Measurements from ENCODE around the gene ACVR1C.

Gene ACVR1C

DNA sequence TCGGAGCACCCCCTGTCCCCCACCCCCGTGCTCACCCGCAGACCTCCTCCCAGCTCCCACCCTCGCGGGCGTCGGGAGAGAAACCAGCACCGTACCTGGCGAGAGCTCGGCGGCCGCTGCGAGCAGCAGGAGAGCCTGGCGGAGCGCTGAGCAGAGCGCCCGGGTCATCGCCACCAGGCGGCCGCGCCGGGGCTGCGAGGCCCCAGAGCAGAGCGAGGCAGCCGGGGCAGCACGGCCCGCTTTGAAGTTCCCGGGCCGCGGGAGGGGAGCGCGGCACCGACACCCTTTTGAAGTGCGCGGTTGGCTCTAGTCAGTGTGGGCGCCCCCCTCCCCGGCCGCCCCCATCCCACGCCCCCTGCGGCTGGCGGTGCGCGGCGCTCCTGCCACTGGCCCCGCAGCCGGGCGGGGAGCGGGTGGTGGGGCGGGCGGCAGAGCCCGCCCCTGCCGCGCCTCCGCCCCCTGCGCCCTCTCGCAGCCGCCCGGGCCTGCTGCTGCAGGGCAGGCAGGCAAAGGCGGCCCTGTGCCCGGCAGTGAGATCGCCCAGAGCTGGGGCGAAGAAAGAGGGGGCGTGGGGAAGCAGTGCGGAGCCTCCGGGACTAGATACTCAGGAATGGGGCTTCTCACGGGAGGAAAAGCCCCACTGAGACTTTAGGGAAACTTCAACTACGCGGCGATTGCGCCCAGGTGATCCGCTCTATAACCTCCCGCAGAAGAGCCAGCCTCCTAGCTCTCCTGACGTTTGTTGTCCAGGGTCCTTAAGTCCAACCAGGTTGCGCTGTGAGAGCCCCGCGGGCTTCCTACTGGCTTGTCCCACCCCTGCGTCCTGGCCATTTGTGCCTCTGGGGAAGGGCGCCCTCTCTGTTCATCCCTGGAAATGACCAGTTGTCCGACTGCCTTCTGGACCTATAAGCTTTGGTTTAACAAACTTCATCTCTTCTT is at the start of gene ACVR1C:
ACVR1C (minus strand) TSS at position 388 of the 939 bp plus-strand sequence; CDS start at position 168, 220 bp downstream.
- DNase-seq, result peak; percentile 76

DNA sequence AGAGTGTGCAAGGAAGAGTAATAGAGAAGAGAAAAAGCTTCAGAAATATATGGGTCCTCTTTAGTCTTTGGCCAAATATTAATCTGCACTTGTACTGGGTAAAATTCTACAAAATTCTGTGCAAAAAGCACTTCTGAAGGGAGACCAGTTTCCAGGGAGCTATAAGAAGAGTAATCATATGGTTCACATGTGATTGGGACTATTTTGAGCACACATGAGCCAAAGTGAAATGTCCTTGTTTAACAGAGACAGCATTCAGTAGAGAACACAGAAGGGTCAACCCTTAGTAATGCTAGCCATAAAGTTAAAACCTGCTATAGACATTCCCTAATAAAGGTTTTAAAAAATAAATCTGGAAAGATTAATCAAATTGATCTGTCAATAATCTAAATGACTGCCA is 49.3 kb upstream of the ACVR1C start:
- DNase-seq, result no peak

DNA sequence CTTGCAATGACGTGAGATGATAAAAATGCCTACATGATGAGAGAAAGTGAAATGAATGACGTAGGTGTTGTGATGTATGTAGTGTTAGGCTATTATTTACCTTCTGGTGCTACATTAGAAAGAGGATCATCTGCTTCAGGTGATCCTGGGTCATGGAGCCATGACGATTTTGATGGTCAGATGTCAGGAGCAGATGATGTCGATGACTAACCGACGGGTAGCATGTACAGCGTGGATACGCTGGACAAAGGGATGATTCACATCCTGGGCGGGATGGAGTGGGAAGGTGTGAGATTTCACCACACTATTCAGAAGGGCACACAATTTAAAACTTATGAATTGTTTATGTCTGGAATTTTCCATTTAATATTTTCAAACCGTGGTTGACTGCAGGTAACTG is 43.5 kb upstream of the ACVR1C start:
- DNase-seq, result no peak

DNA sequence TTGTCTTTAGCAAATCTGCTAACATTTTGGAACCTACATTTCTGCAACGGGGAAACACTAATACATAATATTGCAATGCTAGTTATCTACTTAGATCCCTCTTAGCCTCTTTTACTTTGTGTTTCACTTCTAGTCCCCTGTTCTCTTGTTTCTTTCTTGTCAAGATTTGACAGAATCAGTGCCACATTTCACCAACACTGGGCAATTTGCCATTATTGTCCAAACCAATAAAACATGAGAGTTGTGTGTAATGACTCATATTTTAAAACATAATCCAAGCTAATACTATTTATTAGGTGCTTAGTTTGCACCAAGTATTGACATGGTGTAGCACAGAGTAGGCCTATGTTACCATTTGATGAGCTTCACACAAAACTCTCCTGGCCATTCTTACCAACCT is 33.7 kb upstream of the ACVR1C start:
- no peak for DNase-seq

DNA sequence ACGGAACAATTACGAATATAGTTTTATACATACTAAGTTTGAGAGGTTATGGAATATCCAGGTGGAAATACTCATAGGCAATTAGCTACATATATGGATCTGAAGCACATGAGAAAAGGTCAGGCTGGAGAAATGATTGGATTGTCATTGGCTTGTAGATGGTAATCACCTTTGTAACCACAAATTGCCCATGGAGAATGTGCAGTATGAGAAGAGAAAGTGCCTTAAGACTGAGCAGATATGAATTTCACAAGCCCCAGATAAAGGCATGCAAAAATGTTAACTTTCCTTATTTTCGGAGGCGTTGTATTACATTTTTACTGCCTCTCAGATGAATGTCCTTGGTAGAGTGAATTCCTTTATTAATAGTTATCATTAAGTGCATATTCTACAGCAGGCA is 33.1 kb upstream of the ACVR1C start:
- no peak for DNase-seq

DNA sequence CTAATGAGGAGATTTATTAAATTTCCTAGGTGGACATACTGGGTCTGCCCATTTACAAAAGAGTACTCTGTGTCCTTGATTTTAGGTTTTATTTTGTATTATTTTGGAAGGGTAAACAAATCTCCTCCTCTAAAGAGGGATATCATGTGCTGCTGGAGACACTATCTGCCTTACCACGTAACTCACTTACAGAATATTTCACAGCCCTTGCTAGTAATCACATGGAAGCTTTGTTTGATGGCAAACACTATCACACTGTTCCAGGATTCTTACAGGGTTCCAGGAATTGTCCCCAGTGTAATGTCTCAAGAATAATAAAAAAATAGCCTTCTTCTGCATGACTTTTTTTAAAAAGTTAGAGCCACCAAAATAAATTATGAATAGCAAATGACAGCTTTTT is 29.2 kb upstream of the ACVR1C start:
- DNase-seq, result no peak

DNA sequence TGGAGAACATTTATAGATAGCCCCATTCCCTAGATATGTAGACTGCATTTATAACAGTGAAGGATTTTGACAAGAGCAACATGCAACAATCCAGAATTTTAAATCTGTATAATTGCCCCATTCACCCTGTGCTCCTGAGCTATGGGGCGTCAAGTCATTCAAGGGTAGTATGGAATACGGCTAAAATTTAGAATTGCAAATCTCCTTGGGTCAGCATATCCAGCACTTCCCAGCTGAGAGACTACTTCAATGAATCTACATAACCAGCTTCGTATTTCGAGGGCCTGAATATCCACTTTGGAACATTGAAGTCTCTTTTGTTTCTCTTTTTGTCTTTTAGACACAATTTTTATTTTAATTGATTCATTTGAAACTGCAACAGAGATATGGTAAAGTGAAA is 28.4 kb upstream of the ACVR1C start:
- DNase-seq, result no peak

DNA sequence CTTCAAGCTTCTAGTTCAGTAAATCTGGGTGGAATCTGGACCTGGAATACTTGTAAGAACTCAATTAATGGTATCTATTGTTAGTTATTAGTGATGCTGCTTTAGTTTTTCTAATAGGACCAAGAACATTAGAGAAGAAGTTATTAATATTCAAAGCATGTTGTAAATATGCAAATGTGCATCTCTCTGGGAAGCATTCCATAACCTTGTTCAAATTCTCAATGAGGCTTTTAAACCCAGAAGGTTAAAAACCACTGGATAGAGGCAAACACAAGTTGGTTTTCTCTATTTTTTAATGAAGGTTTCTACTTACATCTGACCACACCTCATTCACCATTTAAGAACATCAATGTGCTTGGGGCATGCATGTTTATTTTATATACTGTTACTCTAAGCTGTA is 16.1 kb upstream of the ACVR1C start:
- no peak for DNase-seq

DNA sequence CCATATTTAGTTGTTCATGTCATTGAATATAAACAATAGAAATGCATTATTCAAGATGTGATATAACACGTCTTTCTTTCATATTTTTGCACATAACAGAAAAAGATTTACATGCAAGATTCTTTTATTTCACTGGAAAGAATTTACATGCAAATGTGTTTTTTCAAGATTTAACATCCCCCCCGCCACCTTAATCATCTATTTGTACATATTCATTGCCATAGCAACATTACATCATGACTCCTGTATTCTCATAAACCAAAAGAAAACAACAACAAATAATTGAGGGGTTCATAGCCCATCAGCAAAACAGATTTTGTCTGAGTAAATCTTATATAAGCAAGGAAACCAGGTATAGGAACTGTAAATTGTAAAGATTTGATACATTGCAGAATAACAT is 3.2 kb upstream of the ACVR1C start:
- no peak for DNase-seq

DNA sequence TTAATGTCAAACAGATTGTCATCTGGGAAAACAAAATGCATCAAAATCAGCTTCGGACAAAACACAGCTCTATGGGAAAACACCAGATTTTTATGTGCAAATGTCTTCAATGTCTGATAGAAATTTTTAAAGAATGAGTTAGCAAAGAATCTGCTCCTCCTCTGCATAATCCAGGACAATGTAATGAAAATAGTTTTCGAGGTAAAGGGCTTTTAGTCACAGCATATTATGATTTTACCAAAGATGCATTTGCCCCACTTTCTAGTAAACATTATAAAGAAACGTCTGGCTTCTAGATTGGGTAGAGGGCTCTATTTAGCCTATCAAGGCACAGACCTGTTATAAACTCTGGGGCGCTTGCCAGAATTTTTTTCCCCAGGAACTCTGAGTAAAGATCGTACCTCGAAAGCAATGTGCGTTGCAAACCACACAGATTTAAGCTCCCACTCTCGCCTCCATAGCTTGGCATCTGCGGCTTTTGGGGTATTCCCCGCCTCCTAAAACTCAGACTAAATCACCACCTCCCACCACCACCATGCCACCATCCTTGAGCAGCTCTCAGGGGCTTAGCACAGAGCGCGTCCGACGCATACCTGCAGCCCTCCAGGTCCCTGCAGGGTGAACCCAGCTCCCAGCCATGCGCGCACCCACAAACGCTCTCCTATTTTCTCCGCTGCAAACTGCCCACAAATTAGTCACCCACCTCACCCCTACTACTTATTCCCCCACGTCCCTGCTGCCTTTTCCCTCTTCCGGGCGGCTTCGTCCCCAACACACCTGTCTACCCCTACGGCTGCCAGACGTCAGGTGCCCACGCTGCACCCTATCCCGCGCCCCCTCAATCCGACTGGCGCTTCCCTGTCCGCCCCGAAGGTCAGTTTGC is 829 bp downstream of the ACVR1C start:
- DNase-seq, result no peak

DNA sequence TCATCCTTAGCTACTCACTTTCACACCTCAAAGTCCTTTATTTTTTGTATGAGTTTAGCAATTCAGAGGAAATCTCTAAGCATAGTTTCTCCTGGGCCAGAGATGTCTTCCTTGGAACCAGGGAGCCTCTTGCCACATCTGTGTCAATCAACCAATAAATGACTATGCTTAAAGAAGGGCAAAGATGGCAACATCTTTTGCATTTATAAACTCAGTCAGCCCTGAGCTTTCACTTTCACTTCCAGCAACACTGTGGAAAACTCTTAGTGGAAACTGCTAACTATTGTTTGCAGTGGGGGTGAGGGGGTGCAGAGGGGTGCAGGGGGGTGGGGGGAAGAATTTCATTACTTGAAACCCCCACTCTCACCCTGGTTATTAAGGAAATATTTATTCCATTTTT is 3.4 kb downstream of the ACVR1C start:
- no peak for DNase-seq

DNA sequence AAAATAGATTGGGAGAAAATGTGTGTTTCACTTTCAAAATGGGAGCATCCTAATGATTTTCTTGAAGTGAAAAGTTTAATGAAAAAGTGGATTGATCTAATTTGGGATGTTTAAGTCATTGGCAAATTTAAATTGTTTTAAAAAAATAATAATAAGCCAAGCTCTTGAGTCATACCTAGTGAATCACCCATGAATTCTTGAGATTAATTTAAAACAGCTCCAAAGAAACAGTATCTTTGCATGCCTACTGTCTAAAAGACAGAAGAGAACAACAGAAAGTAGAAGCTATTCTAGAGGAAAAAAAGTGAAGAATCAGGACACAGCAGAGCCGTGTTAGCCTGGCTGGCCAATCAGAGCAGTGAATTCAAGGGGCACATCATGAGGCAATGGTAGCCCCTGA is 7.7 kb downstream of the ACVR1C start:
- DNase-seq, result no peak

DNA sequence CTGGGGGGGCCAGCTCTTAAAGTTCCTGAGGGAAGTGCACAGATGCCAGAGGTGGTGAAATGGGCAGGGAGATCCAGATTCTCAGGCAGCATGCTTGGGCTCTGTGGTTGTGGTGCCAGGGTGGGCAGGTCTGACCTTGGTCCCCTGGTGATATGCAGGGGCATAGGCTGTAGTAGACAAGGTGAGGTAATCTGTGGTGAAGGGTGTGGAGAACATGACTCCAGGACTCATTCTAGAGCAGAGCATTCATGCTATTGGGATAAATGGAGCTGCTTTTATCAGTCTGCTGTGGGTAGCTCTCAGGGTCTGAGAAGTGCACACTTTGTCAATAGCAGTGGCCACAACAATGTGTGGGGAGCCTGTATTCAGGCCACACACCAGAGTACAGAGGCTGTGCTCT is 16.9 kb downstream of the ACVR1C start:
- no peak for DNase-seq

DNA sequence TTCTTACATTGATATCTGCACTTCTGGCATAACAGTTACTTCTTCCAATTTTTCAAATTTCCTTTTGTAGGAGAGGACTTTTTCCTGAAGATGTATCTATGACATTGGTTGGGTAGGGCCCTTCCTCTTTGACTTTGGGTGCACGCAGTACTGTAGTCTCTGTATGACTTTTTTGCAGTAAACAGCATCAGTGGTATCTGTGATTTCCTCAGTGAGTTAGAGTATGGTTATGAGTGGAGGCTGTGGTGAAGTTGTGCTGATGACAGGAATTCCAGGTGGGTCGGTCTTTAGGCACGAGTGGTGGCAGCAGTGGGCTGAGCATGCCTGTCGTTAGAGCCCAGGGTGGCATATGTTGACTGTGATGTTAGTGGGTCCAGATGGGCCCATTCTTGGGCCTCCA is 17.6 kb downstream of the ACVR1C start:
- DNase-seq, result no peak

DNA sequence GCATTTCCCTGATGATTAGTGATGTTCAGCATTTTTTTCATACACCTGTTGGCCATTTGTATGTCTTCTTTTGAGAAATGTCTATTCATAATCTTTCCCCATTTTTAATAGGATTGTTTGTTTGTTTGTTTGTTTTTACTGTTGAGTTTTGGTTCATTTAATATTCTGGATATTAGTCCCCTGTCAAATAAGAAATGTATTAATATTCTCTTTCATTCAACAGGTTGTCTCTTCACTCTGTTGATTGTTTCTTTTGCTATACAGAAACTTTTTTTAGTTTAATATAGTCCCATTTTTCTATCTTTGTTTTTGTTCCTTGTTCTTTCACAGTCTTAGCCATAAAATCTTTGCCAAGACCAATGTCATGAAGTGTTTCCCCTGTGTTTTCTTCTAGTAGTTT is 22.1 kb downstream of the ACVR1C start:
- no peak for DNase-seq

DNA sequence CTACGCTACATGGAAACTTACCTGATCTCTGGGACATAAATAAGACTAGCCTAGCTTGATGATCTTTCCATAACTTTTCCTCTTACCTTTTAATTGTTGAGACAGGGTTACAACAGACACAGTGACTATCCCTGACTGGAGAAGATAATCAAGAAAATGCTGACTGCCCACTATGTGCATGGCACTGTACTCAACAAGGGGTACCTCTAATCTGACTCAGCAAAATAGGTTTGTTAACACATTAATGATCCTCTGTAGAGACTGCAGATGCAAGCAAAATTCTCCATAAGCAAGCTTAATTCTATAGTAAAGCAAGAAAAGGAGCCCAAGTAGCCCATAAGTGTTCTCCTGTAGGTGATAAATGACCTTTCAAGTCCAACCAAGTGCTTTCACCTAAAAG is 25.5 kb downstream of the ACVR1C start:
- DNase-seq, result no peak

DNA sequence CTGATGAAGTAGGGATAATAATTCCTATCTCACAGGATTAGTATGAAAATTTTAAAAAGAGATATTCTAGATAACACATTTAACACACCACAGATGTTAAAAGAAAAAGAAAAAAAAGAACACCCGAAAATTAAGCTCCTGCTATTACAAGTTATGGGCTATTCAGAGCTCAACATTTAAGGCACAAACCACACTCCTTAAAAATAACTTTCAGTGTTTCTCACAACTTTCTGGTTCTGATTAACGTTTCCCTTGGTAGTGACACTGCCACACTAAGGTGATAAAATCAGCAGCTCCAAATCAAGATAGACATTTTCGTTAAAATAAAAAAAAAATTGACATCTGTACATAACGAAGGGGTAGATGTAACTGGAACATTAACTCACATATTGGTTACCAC is 26.9 kb downstream of the ACVR1C start:
- DNase-seq, result no peak

DNA sequence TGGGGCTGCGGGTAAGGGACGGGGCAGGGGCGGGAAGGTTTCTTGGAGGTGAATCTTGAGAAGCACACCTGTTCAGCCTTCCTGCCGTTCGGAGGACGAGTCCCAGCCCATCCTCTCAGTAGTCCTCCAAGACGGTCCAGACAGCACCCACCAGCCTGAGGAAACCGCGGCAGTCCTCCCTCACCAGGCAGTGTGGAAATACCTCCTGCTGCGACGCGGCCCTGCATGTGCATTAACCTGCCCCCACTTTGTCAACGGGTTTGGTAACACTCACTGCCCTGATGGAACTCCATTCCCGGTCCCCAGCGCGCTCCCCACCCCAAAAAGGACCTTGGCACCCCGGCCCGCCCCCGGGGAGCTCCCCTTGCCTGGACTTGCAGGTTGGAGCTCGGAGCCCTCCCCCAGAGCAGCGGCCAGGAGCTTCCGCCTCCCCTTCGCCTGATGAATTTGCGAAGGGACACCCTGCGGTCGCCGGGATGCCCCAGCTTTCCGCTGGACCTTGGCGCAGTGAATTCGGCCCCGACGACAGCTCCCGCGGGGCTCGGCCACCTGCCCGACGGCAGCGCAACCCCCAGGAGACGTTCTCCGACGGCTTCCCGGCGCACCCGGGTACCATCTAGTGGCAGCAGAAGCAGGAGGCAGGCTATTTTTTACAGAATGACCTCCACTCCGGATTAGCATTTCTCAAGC is 31.5 kb downstream of the ACVR1C start:
- DNase-seq, result peak; percentile 45

DNA sequence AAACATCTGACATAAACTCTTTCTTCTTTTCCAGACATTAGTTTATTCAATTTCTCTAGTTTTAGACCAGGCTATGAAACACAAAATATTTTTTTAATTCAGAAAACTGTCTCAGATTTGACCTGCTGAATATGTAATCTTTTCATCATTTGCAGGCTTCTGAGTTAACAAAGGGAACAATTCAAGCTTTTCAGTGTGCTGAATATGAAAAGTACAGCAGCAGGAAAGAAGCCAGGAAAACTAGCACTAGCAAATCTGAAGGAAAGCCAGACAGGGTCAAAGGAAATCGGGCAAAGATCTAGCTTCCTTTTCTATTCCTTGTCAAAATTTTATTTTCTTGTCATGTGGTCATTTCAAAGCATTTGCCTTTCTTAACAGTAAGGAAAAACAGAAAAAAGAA is 35.3 kb downstream of the ACVR1C start:
- DNase-seq, result no peak

DNA sequence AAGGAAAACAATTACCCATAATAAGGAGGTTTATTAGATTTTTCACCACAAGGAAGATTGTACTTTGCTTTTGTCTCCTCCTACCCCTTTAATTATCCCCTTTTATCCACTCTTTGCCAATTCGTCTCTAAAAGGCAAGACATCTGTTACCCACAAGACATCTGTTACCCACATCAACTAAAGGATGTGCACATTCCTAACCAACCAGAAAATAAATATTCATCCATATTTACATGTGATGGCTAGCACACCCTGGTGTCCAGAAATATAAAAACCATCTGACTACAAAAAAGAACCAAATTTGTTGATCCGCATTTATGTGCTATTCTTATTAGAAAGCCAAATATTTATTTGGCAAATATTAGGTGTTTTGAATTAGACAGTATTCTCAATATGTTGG is 35.7 kb downstream of the ACVR1C start:
- DNase-seq, result peak; percentile 18

DNA sequence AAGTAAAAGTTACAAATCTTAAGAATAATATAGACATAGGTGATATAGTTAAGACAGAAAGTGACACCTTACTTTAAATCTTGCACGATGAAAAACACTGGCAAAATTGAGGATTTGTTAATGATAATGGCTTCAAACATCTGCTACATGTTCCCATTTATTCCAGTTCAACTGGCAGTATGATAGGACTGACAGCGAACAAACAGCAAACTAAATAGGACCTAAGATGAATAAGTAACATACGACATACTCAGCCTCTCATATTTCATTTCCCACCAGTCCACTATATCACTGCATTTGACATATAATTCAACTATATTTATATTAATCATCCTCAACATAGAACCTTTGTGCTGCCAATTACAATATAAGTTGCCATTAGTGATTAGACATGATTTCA is 36.3 kb downstream of the ACVR1C start:
- no peak for DNase-seq

DNA sequence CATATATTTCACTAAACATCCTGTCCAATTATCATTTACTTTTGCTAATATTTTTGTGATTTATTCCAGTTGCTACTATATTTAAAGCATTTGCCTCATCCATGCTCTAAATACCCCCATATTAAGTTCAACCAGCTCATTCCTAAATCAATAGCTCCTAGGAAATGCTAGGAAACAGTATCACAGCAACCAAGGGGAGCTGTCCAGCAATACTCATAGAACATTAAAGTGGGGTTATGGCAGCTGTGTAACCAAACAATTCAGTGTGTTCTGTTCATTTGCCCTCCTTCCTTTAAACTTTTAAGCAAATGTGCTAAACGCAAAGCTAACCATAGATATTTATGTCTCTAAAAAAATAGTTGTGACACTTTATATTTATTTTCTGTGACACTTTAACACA is 41.1 kb downstream of the ACVR1C start:
- DNase-seq, result no peak

DNA sequence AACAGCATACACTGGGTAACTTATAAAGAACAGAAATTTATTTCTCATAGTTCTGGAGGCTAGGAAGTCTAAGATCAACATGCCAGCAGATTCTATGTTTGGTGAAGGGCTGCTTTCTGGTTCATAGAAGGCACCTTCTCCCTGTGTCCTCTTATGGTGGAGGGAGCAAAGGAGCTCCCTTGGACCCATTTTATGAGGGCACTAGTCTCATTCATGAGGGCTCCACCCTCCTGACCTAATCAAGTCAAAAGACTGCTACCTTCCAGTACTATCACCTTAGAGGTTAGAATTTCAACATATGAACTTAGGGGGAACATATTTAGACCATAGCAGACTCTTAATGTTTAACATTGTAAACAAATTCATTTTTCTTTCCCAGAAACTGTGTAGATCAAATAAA is 54.5 kb downstream of the ACVR1C start:
- DNase-seq, result no peak

Data from hematopoietic multipotent progenitor cell treated with erythropoietin and hydrocortisone succinate and interleukin-3 and kit ligand, for 6 days (in vitro differentiated cells).